ENCODE measurements around the gene DTL. TPM values are rescaled to one million over a fixed set of nuclear protein-coding genes. Genes with fewer than 3 reads are reported as not detected.
A peak's percentile ranks its signal among the peaks of the same experiment; 100 is the strongest.

Gene DTL
- total RNA-seq, 3 donors from 2014 or later (not counting 1 experiment from before 2014, with no cell fraction given) = 1.1 to 4.0 (median 3.3) TPM

DNA sequence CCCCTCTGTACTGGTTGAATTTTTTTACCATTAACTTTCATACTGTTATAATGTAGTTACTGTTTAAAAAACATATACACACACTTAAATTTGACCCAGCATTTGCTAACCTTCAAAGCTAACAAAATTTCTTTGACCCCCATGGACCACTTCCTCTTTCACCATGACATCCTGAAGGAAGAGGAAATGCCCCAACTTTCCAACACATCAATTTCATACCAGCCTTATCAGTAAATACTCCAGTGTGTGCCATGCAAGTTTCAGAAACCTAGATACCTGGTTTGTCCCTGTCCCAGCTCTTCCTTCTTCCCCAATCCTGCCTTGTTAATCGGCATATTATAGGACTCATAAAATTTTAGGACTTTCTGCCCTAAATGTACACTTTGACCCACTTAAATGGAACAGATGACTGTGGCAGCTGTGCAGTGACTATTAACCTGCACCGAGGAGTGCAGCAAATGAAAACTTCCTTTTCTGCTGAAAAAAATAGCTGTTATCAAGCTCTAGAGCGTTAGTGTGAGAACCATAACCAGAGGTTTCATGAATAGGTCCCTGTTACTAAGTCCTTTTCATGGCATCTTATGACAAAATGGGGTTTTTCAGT lies 54.1 kb downstream of the DTL start:
- peak overlapping the region; percentile 70 to 76 for H3K27ac Mint-ChIP-seq
- no peak for DNase-seq
- peak in 2 of 3 donors; percentile 29 to 50 for ATAC-seq
- no peaks in the 10 kb centered on the region for H3K27me3 Mint-ChIP-seq (ENCODE audit: low read depth in 2 of 2)
- H3K4me1 Mint-ChIP-seq = peaks cover 17% of the 10 kb centered on the region in 2 donors
- Histone ChIP-seq H3K36me3 (ENCODE audit: control insufficient read depth, insufficient read depth, low read length) (no peaks in the 10 kb centered on the region), H3K27ac (ENCODE audit: low read length) (no peak overlapping the region), H3K9me3 (ENCODE audit: control insufficient read depth, insufficient read depth, low read length) (no peaks in the 10 kb centered on the region), H3K27me3 (ENCODE audit: control insufficient read depth, insufficient read depth, low read length) (no peaks in the 10 kb centered on the region), H3K4me3 (ENCODE audit: low read length) (no peak overlapping the region), H3K4me1 (ENCODE audit: control insufficient read depth, insufficient read depth, low read length) (no peaks in the 10 kb centered on the region)
- intact Hi-C loops (cut with micrococcal nuclease) = no loop called here
- no peaks in the 10 kb centered on the region for H3K36me3 Mint-ChIP-seq
- TF ChIP-seq, protein P1, sequence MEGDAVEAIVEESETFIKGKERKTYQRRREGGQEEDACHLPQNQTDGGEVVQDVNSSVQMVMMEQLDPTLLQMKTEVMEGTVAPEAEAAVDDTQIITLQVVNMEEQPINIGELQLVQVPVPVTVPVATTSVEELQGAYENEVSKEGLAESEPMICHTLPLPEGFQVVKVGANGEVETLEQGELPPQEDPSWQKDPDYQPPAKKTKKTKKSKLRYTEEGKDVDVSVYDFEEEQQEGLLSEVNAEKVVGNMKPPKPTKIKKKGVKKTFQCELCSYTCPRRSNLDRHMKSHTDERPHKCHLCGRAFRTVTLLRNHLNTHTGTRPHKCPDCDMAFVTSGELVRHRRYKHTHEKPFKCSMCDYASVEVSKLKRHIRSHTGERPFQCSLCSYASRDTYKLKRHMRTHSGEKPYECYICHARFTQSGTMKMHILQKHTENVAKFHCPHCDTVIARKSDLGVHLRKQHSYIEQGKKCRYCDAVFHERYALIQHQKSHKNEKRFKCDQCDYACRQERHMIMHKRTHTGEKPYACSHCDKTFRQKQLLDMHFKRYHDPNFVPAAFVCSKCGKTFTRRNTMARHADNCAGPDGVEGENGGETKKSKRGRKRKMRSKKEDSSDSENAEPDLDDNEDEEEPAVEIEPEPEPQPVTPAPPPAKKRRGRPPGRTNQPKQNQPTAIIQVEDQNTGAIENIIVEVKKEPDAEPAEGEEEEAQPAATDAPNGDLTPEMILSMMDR (IDR thresholded peaks at IDR 0.05) = no peak
- WGBS (ENCODE audit: insufficient coverage) = 32% methylated on average over 3 of the region's 3 CpGs
- peak overlapping the region; percentile 61 for H3K4me3 Mint-ChIP-seq
- no peaks in the 10 kb centered on the region for H3K9me3 Mint-ChIP-seq

DNA sequence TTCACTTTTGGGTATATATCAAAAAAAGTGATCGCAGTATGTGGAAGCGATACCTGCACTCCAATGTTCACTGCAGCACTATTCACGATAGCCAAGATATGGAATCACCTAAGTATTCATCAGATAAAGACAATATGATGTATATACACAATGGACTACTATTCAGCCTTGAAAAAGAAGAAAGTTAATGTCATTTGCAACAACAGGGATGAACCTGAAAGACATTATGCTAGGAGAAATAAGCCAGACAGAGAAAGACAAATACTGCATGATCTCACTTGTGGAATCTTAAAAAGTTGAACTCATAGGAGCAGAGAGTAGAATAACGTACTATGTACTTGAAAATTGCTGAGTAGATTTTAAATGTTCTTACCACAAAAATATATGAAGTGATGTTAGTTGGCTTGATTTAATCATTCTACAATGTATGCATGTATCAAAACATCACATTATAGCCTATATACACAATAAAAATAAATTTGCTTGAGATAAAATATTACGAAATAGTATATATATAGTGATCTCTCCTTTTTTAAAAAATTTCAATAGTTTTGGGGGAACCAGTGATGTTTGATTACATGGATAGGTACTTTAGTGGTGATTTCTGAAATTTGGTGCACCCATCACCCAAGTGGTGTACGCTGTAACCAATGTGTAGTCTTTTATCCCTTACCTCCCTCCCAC lies 56.0 kb downstream of the DTL start:
- no peaks in the 10 kb centered on the region for H3K4me1 ChIP-seq (ENCODE audit: control insufficient read depth, insufficient read depth, low read length)
- Mint-ChIP-seq H3K36me3 (no peaks in the 10 kb centered on the region), H3K4me1 (peaks cover 21 to 23% of the 10 kb centered on the region in 2 donors), H3K27me3 (ENCODE audit: low read depth in 2 of 2) (no peaks in the 10 kb centered on the region), H3K4me3 (no peak overlapping the region), H3K27ac (no peak overlapping the region), H3K9me3 (no peaks in the 10 kb centered on the region)
- H3K27me3 ChIP-seq (ENCODE audit: control insufficient read depth, insufficient read depth, low read length) = no peaks in the 10 kb centered on the region
- no peaks in the 10 kb centered on the region for H3K36me3 ChIP-seq (ENCODE audit: control insufficient read depth, insufficient read depth, low read length)
- H3K9me3 ChIP-seq (ENCODE audit: control insufficient read depth, insufficient read depth, low read length) = no peaks in the 10 kb centered on the region
- ATAC-seq = no peak
- DNase-seq = no peak
- intact Hi-C loops (cut with micrococcal nuclease) = no loop called here
- TF ChIP-seq, protein P1 (IDR thresholded peaks at IDR 0.05) = no peak
- H3K4me3 ChIP-seq (ENCODE audit: low read length) = no peak overlapping the region
- WGBS (ENCODE audit: insufficient coverage) = 50% methylated on average over 2 of the region's 6 CpGs
- H3K27ac ChIP-seq (ENCODE audit: low read length) = no peak overlapping the region

DNA sequence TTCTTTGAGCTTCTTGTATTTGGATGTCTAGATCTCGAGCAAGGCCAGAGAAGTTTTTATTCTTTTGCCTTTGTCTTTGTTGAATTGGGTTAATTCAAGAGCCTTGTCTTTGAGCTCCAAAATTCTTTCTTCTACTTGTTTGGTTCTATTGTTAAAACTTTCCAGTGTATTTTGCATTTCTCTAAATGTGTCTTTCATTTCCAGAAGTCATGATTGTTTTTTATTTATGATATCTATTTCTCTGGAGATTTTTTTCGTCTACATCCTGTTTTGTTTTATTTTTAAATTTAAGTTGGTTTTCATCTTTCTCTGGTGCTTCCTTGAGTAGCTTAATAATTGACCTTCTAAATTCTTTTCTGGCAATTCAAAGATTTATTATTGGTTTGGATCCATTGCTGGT lies 61.8 kb downstream of the DTL start:
- DNase-seq (no peak), ATAC-seq (no peak)
- Mint-ChIP-seq H3K9me3 (peaks cover 2 to 4% of the 10 kb centered on the region in 2 donors), H3K36me3 (peaks cover 10% of the 10 kb centered on the region), H3K27me3 (ENCODE audit: low read depth in 2 of 2) (no peaks in the 10 kb centered on the region), H3K4me3 (no peak overlapping the region), H3K27ac (no peak overlapping the region), H3K4me1 (peaks cover 5 to 6% of the 10 kb centered on the region in 2 donors)
- Histone ChIP-seq H3K36me3 (ENCODE audit: control insufficient read depth, insufficient read depth, low read length) (no peaks in the 10 kb centered on the region), H3K9me3 (ENCODE audit: control insufficient read depth, insufficient read depth, low read length) (no peaks in the 10 kb centered on the region), H3K27ac (ENCODE audit: low read length) (no peak overlapping the region), H3K27me3 (ENCODE audit: control insufficient read depth, insufficient read depth, low read length) (no peaks in the 10 kb centered on the region), H3K4me1 (ENCODE audit: control insufficient read depth, insufficient read depth, low read length) (no peaks in the 10 kb centered on the region), H3K4me3 (ENCODE audit: low read length) (no peak overlapping the region)
- WGBS (ENCODE audit: insufficient coverage) = 83% methylated on average over 1 of the region's 2 CpGs
- TF ChIP-seq, protein P1 (IDR thresholded peaks at IDR 0.05) = no peak
- intact Hi-C loops (cut with micrococcal nuclease) = no loop called here
